NCI-H1048 (cell line): Measurements from ENCODE around the gene NBAS.

Source experiments
- DNase-seq: peaks from one replicate; lab custom pipeline; 2025; lab: John Stamatoyannopoulos, UW

NBAS gene

GRCh38 chr2:15560988-15561573 is at the start of gene NBAS:
Gene NBAS, minus strand, starts transcription at chr2:15561334. Its CDS starts 30 bp downstream, at chr2:15561304.
- peak; percentile 23 for DNase-seq

DNA sequence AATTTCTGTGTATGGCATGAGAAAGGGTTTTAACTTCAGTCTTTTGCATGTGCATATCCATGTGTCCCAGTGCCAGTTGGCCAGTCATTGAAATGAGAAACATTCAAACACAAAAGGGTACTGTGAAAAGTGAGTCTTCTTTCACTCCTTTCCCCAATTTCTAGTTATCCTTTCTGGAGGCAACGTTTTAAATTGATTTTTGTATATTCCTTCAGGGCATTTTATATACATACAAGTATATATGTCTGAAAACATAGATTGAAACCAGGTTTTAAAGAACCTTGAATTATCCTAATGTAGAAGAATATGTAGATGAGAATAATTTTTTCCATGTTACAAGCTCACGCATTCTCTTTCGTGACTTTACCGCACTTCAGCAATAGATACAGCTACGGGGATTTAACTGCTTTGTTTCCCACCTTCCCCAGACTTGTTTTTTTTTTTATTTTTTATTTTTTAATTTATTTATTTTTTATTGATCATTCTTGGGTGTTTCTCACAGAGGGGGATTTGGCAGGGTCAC is 49.4 kb upstream of the NBAS start:
- no peak for DNase-seq

- DNase-seq: no peak
These were observed 48.4 kb upstream of the NBAS start for GRCh38 chr2:15609341-15610042.

DNA sequence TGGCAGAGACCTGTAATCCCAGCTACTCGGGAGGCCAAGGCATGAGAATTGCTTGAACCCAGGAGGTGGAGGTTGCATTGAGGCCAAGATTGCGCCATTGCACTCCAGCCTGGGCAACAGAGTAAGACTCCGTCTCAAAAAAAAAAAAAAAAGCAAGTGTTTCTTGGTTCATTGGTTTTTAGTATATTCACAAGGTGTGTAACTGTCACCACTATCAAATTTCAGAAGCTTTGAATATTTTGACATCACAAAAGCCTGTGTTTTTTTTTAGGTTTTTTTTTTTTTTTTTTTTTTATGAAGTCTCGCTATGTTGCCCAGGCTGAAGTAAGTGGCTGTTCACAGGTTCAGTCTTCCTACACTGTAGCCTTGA is 47.2 kb upstream of the NBAS start:
- DNase-seq: no peak

GRCh38 chr2:15607709-15608391 is 46.7 kb upstream of the NBAS start:
- DNase-seq: no peak

- no peak for DNase-seq
These were observed 45.6 kb upstream of the NBAS start for GRCh38 chr2:15606481-15607441.

DNA sequence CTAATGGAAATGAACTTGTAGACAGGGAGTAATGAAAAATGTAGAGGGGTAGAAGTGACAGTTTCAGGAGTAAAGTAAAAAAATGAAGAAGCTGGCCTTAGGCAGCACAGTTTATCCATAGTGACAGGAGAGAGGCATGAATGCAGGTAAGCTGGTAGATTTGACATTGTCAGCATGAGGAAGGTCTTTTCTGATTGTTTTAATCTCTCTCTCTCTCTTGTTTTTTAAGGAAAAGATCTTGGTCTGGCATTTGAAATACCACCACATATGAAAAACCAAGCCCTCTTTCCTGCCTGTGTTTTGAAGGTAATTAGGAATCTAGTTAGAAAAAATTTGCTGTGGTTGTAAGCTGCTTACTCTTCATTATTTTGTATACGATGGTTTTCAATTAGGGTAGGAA is 44.6 kb upstream of the NBAS start:
- DNase-seq: no peak

- no peak for DNase-seq
These were observed 42.8 kb upstream of the NBAS start for GRCh38 chr2:15603948-15604347.

- DNase-seq: no peak
These were observed 42.1 kb upstream of the NBAS start for GRCh38 chr2:15603044-15603765.

GRCh38 chr2:15602393-15602792 is 41.3 kb upstream of the NBAS start:
- no peak for DNase-seq

DNA sequence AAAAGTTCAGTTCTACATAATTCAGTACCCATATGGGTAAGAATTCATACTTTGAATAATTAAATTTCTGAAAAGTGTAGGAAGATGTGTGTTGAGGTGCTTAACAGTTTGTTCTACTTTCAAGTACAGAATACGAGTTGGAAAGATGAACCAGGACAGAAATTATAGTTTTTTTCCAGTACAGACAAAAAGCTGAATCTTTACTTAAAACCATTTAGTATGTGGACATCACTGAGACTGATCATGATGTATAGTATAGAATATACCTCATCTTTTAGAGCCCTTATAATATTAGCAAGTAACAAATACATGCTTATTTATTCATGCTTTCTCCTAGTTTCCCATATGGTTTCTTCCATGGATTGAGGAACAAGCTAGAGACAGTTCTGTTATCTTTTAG is 40.5 kb upstream of the NBAS start:
- DNase-seq: no peak

- no peak for DNase-seq
These were observed 38.9 kb upstream of the NBAS start for GRCh38 chr2:15599994-15600393.

GRCh38 chr2:15596968-15597367 is 35.8 kb upstream of the NBAS start:
- DNase-seq: no peak

GRCh38 chr2:15596350-15596749 is 35.2 kb upstream of the NBAS start:
- DNase-seq: no peak

- no peak for DNase-seq
These were observed 34.8 kb upstream of the NBAS start for GRCh38 chr2:15595936-15596335.

DNA sequence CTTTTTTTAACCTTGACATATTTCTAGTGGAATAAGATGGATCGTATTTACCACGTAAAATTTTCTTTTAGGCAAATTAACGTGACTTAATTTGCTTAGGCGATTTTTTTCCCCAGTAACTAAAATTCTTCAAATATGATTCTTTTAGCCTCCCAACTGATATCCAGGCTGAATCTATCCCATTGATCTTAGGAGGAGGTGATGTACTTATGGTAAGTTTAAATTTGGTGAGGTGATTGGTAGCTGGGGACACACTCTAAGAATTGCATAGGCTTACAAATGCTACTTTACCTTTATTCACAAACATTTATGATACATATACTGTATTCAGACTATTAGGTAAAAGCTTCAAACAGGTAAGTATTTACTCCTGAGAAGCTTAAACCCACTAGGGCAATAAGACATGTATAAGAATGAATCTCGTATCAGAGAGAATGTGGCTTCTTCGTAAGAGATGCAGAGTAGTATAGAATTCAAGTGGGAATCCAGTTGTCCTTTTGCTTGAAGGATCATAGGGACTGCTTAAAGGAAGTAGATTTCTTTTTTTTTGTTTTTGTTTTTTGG is 34.3 kb upstream of the NBAS start:
- DNase-seq: no peak

DNA sequence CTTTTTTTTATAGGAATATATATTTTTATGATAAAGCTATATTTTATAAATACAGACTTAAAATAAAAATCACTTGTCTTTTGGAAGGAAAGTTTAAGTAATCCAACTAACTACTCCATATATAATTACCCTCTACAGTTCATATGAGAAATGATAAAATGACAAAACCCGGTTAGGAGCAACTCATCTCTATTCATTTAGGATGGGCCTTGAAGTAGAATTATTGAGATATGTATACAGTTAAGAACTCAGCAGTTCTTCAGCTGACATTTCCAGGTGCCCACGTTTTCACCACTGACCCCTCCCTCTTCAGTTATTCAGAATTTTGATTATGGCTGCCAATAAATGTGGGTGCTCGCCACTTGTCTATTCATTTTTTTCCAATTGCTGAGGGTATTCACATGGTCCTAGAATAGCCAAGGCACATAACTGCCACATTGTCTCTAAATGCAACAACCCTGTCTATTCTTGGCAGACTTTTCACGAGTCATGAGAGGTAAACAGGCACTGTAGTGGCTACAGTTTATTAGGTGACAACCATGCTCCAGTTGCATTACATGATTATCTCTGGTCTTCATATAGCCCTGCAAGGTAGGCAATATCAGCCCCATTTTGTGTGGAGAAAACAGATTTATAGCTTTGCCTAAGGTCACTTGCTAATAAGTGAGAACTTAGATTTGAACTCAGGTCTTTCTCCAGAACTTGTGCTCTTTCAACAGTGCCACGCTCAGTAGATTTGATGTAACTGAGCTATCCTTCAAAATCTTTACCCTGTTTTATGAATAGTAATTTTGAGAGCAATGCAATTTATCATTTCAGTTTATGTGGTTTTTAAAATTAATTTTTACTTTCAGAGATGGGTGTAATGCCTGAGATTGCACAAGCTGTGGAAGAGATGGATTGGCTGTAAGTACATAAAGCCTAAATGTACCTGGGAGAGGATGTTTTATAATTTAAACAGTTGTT is 33.4 kb upstream of the NBAS start:
- DNase-seq: no peak

- DNase-seq: no peak
These were observed 32.2 kb upstream of the NBAS start for GRCh38 chr2:15593327-15593705.

DNA sequence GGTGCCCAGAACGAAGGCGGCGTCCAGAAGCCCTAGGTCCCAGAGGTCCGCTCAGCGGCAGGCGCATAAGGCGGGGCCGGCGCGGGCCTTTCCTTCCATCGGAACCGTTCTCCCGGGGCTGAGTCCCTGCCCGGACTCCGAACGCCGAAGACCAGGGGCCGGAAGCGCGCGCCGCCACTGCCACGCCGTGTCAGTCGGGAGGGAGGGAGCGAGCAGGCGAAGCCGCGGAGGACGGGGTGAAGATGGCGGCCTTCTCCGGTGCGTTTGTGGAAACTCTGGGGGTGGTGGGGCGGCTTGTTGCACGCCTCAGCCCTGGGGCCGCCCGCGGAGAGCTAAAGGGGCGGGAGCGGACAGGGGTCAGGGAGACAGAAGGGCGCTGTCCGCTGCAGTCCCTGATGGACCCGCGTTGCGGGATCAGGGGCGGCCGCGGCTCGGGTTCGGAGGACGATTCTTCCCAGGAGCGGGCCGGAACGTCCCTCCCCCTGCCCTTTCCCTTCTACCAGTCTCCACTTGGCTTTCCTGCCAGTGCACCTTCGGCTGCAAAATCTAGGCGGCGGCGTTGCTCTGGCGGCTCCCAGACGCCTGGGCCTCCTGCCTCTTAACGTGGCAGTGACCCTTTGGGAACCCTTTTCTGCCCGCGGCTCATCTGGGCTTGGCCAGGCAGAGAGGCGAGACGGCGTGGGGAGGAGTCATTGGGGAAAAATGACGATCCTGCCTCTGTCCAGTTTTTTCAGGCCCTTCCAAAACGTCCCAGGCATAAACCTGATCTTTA is 30.7 kb upstream of the NBAS start, which contains the start of gene DDX1:
Gene DDX1, plus strand, starts transcription at position 177 of the 772 bp plus-strand sequence. Its CDS starts 66 bp downstream, at position 243.
- DNase-seq: peak; percentile 57
